NCI-H345 treated with DMSO at 0.1 percent for 48 hours (cell line): ENCODE data around the gene PTGER1.
"Not testable (repeated sequence)": the region's sequence is repeated elsewhere in the genome, so short reads cannot be mapped to it uniquely, and the experiment has no call there.

Experiments
- DNase-seq: peaks from one replicate; lab custom pipeline; 2025; ENCODE audit not compliant: unreplicated experiment; lab: John Stamatoyannopoulos, UW

Gene PTGER1

GRCh38 chr19:14475251-14476073 is at the start of gene PTGER1:
Gene PTGER1, minus strand, starts transcription at chr19:14475354. Its CDS starts 1,034 bp downstream, at chr19:14474320.
- DNase-seq, result no peak

- no peak for DNase-seq
Measured at GRCh38 chr19:14520543-14520942, 45.4 kb upstream of the PTGER1 start.

GRCh38 chr19:14519860-14520407 is 44.8 kb upstream of the PTGER1 start:
- DNase-seq, result no peak

GRCh38 chr19:14519245-14519859 is 44.2 kb upstream of the PTGER1 start:
- DNase-seq, result no peak

- DNase-seq, result peak; percentile 21
Measured at GRCh38 chr19:14517840-14518505, 42.8 kb upstream of the PTGER1 start, which contains the start of gene DNAJB1. Gene DNAJB1, minus strand, starts transcription at chr19:14518397. Its CDS starts 48 bp downstream, at chr19:14518349.

GRCh38 chr19:14517446-14517839 is 42.3 kb upstream of the PTGER1 start:
- no peak for DNase-seq

- no peak for DNase-seq
Measured at GRCh38 chr19:14516746-14517438, 41.7 kb upstream of the PTGER1 start.

GRCh38 chr19:14516048-14516534 is 40.9 kb upstream of the PTGER1 start:
- no peak for DNase-seq

- DNase-seq, result no peak
Measured at GRCh38 chr19:14515501-14516047, 40.4 kb upstream of the PTGER1 start.

GRCh38 chr19:14514215-14514863 is 39.2 kb upstream of the PTGER1 start:
- no peak for DNase-seq

GRCh38 chr19:14512406-14512961 is 37.3 kb upstream of the PTGER1 start:
- no peak for DNase-seq

GRCh38 chr19:14511229-14511593 is 36.1 kb upstream of the PTGER1 start:
- no peak for DNase-seq

GRCh38 chr19:14510311-14511228 is 35.4 kb upstream of the PTGER1 start:
- DNase-seq, result no peak

GRCh38 chr19:14507704-14508542 is 32.8 kb upstream of the PTGER1 start:
- no peak for DNase-seq

- DNase-seq, result no peak
Measured at GRCh38 chr19:14505488-14506239, 30.5 kb upstream of the PTGER1 start.

- DNase-seq, result not testable (repeated sequence)
Measured at GRCh38 chr19:14504575-14504974, 29.4 kb upstream of the PTGER1 start.

GRCh38 chr19:14503285-14503684 is 28.1 kb upstream of the PTGER1 start:
- DNase-seq, result no peak
